GM12878 (cell line): ENCODE measurements around the gene BAK1. TPM values are rescaled to one million over a fixed set of nuclear protein-coding genes. Genes with fewer than 3 reads are reported as not detected.

Experiments
- ATAC-seq: fragments of 200-7000 bp; cut with Tn5 transposase; 3 replicates; pipeline ENCODE4 v1.9.1; 2020; ENCODE audit warnings: mild to moderate bottlenecking, moderate library complexity
- BruUV-seq: library from RNA; stranded (reverse); fragments of 400-500 nt; replicated peaks from 2 replicates; lab custom pipeline; 2021; lab: Mats Ljungman, UMichigan
- CTCF ChIA-PET: fragments of 300-600 bp; sonication (Branson Sonifier 250); formaldehyde crosslinking; extraction: SDS; loops from one replicate; lab custom pipeline; 2021; ENCODE audit warnings: inconsistent platforms; lab: Yijun Ruan, JAX
- POLR2A ChIA-PET: fragments of 350-600 bp; formaldehyde crosslinking; extraction: SDS; loops from one replicate; lab custom pipeline; 2021; ENCODE audit warnings: inconsistent platforms; lab: Charles Lee
- RAD21 ChIA-PET: fragments of 300-600 bp; sonication (Branson Sonifier 250); formaldehyde crosslinking; loops from one replicate; lab custom pipeline; 2023; ENCODE audit warnings: antibody characterized with exemption; ENCODE audit not compliant: unreplicated experiment; lab: Charles Lee
- SMC1A ChIA-PET: fragments of 300-600 bp; sonication (Branson Sonifier 250); formaldehyde crosslinking; loops from one replicate; lab custom pipeline; 2023; ENCODE audit not compliant: unreplicated experiment, uncharacterized antibody; lab: Charles Lee
- DNase-seq: peaks from one replicate; pipeline ENCODE4 v3.0.0-alpha.2; 2011; ENCODE audit warnings: low read depth, low spot score
- FAIRE-seq: peaks from 3 replicates; lab custom pipeline; 2011; peaks lifted over from hg19 to GRCh38; lab: Jason Lieb, UNC
- H2AFZ ChIP-seq: 2 replicates; pipeline ENCODE4 v1.6.0; 2011; ENCODE audit warnings: low read depth, low read length, control low read depth; ENCODE audit not compliant: control insufficient read depth
- H3K27ac ChIP-seq: 2 replicates; pipeline ENCODE4 v1.5.1; 2011; ENCODE audit warnings: control low read depth; ENCODE audit not compliant: control insufficient read depth, insufficient read depth
- H3K27me3 ChIP-seq, 2 experiments: replicated peaks in 1 of 2; 2 replicates each; pipeline versions ENCODE4 v1.6.0 to v1.6.1; 2011; ENCODE audit warnings: low read length in 1 of 2; ENCODE audit not compliant: control insufficient read depth in 2 of 2, insufficient read depth in 2 of 2
- H3K36me3 ChIP-seq, 2 experiments: 2 replicates each; pipeline ENCODE4 v1.5.1; 2011; ENCODE audit warnings: low read length in 1 of 2; ENCODE audit not compliant: control insufficient read depth in 2 of 2, insufficient read depth in 2 of 2
- H3K4me1 ChIP-seq: 2 replicates; pipeline ENCODE4 v1.6.1; 2011; ENCODE audit warnings: mild to moderate bottlenecking, low read length, moderate library complexity, mixed read lengths; ENCODE audit not compliant: control insufficient read depth, insufficient read depth
- H3K4me2 ChIP-seq: 2 replicates; pipeline ENCODE4 v1.6.0; 2011; ENCODE audit warnings: control low read depth; ENCODE audit not compliant: control insufficient read depth, insufficient read depth
- H3K4me3 ChIP-seq: fragments of 200-600 bp; sonication (generic); 2 replicates; pipeline ENCODE4 v1.5.1; 2016
- H3K79me2 ChIP-seq: 2 replicates; pipeline ENCODE4 v1.6.0; 2011; ENCODE audit warnings: low read length; ENCODE audit not compliant: control insufficient read depth, insufficient read depth
- H3K9ac ChIP-seq: 2 replicates; pipeline ENCODE4 v1.8.0; 2011; ENCODE audit warnings: low read length, control low read depth, mixed read lengths; ENCODE audit not compliant: control insufficient read depth, insufficient read depth
- H3K9me3 ChIP-seq: replicated peaks from 3 replicates; pipeline ENCODE4 v1.5.1; 2011; ENCODE audit warnings: mild to moderate bottlenecking, low read length; ENCODE audit not compliant: control insufficient read depth, insufficient read depth
- H4K20me1 ChIP-seq: 2 replicates; pipeline ENCODE4 v1.6.0; 2011; ENCODE audit not compliant: control insufficient read depth, insufficient read depth
- ATF7 ChIP-seq: fragments of 450-650 bp; IDR thresholded peaks from 2 replicates; pipeline ENCODE4 v1.6.1; 2016; ENCODE audit warnings: low read depth, mild to moderate bottlenecking
- BMI1 ChIP-seq: fragments of 450-650 bp; IDR thresholded peaks from 2 replicates; pipeline ENCODE4 v1.6.1; 2016; ENCODE audit warnings: mild to moderate bottlenecking, moderate library complexity, borderline replicate concordance
- CREB1 ChIP-seq: IDR thresholded peaks from 2 replicates; pipeline ENCODE4 v1.6.1; 2012; ENCODE audit warnings: low read depth, mild to moderate bottlenecking, inconsistent platforms
- CUX1 ChIP-seq: IDR thresholded peaks from 2 replicates; pipeline ENCODE4 v1.6.1; 2012; ENCODE audit warnings: improper control_type of control experiment, low read depth, low read length; ENCODE audit not compliant: insufficient replicate concordance
- IKZF1 ChIP-seq: fragments of 450-650 bp; conservative IDR thresholded peaks from 2 replicates; pipeline ENCODE4 v1.6.1; 2017; ENCODE audit warnings: antibody characterized with exemption, mild to moderate bottlenecking
- NFIC ChIP-seq: IDR thresholded peaks from 2 replicates; pipeline ENCODE4 v1.6.1; 2012; ENCODE audit warnings: low read depth, mild to moderate bottlenecking, inconsistent platforms, low read length, moderate library complexity
- NFXL1 ChIP-seq: fragments of 450-650 bp; IDR thresholded peaks from 2 replicates; pipeline ENCODE4 v1.6.1; 2017; ENCODE audit warnings: antibody characterized with exemption, mild to moderate bottlenecking, borderline replicate concordance
- PML ChIP-seq: IDR thresholded peaks from 2 replicates; pipeline ENCODE4 v1.6.1; 2012; ENCODE audit warnings: low read length, inconsistent platforms
- SMAD5 ChIP-seq: IDR thresholded peaks from 2 replicates; pipeline ENCODE4 v1.6.1; 2016; ENCODE audit warnings: antibody characterized with exemption, low read depth
- SMC3 ChIP-seq: IDR thresholded peaks from 2 replicates; pipeline ENCODE4 v1.6.1; 2011; ENCODE audit warnings: low read length, improper control_type of control experiment, borderline replicate concordance
- ZNF274 ChIP-seq: IDR thresholded peaks from one replicate; pipeline ENCODE4 v1.8.0; 2011; ENCODE audit not compliant: insufficient read length, insufficient read depth
- WGBS: methylation state at CpG from one replicate; pipeline ENCODE4 v1.1.6; 2016; ENCODE audit warnings: low lambda C conversion rate; ENCODE audit not compliant: insufficient replicate concordance, insufficient coverage; ENCODE audit errors: missing lambda C conversion rate; 5-methylcytosine and 5-hydroxymethylcytosine counted together
- in situ Hi-C: fragments of 300-500 bp; cut with MboI; formaldehyde crosslinking; loops from 9 replicates; pipeline ENCODE4 v1.14.3; 2018; ENCODE audit warnings: mixed read lengths
- intact Hi-C: fragments of 100-400 bp; cut with micrococcal nuclease; formaldehyde crosslinking; loops from one replicate; pipeline ENCODE4 v1.14.2; 2022; ENCODE audit not compliant: unreplicated experiment
- polyA plus RNA-seq, 11 experiments: library from polyadenylated mRNA; depleted of rRNA in 4 of 11; unstranded in 6 of 11; stranded (reverse) in 5 of 11; fragments of >200 nt; fragmentation: Nextera tagmentation in 4 of 11; fragmentation: Illumina TruSeq in 1 of 11; extraction: Ambion mirVana in 4 of 11; extraction: Trizol in 1 of 11; gene quantifications; 1 replicate in 1 of 11; 2 replicates in 10 of 11; pipeline versions ENCODE4 v1.2.1 to v1.2.3, GENCODE V29; 2011 to 2016; ENCODE audit warnings: inconsistent platforms in 2 of 11, missing spikeins in 2 of 11, low read depth in 1 of 11
- total RNA-seq, 4 experiments: library from RNA; depleted of rRNA in 3 of 4; stranded (reverse); fragments of >200 nt in 3 of 4; fragmentation: Illumina TruSeq in 1 of 4; extraction: Trizol in 1 of 4; gene quantifications; 2 replicates each; pipeline versions ENCODE4 v1.2.1 to v1.2.3, GENCODE V29; 2013 to 2021
- TF ChIP-seq, protein P1 (sequence below): IDR thresholded peaks from 2 replicates; pipeline ENCODE4 v1.6.1; 2011; ENCODE audit warnings: low read depth, low read length, improper control_type of control experiment, borderline replicate concordance
- TF ChIP-seq, protein P2 (sequence below): fragments of 450-650 bp; formaldehyde crosslinking; IDR thresholded peaks from 2 replicates; pipeline ENCODE4 v1.5.0; 2022; ENCODE audit warnings: mild to moderate bottlenecking, missing genetic modification characterization

The BAK1 gene
- total and polyA plus RNA-seq, 10 of the 15 experiments (the other 5 are each of a cell fraction or from before 2014, with no cell fraction given) = 6.3 to 65.8 (median 29.6) TPM

- H4K20me1 ChIP-seq = no peaks in the 10 kb centered on the region
- DNase-seq (no peak), FAIRE-seq (no peak), ATAC-seq (no peak)
- RAD21 ChIA-PET = interaction anchor here (0.7 kb wide), 1 partner anchor 98 kb away, joined by 6 read pairs; no protein-coding TSS in a partner anchor
- no peak overlapping the region for H3K9ac ChIP-seq
- SMC1A ChIA-PET = interaction anchor here (1.3 kb wide), 1 partner anchor 19 kb away, joined by 3 read pairs; no protein-coding TSS in a partner anchor
- WGBS = 0% methylated on average over 2 of the region's 2 CpGs
- TF ChIP-seq BMI1 = no peak
- no peak for TF ChIP-seq ATF7
- TF ChIP-seq SMAD5 = no peak
- TF ChIP-seq, protein P1, sequence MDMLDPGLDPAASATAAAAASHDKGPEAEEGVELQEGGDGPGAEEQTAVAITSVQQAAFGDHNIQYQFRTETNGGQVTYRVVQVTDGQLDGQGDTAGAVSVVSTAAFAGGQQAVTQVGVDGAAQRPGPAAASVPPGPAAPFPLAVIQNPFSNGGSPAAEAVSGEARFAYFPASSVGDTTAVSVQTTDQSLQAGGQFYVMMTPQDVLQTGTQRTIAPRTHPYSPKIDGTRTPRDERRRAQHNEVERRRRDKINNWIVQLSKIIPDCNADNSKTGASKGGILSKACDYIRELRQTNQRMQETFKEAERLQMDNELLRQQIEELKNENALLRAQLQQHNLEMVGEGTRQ = no peak
- no peak for TF ChIP-seq SMC3
- TF ChIP-seq ZNF274 = no peak
- TF ChIP-seq CUX1 = no peak
- TF ChIP-seq PML = no peak
- no peak for TF ChIP-seq CREB1
- no peak for TF ChIP-seq IKZF1
- TF ChIP-seq NFXL1 = no peak
- no peak for TF ChIP-seq NFIC
- TF ChIP-seq, protein P2, sequence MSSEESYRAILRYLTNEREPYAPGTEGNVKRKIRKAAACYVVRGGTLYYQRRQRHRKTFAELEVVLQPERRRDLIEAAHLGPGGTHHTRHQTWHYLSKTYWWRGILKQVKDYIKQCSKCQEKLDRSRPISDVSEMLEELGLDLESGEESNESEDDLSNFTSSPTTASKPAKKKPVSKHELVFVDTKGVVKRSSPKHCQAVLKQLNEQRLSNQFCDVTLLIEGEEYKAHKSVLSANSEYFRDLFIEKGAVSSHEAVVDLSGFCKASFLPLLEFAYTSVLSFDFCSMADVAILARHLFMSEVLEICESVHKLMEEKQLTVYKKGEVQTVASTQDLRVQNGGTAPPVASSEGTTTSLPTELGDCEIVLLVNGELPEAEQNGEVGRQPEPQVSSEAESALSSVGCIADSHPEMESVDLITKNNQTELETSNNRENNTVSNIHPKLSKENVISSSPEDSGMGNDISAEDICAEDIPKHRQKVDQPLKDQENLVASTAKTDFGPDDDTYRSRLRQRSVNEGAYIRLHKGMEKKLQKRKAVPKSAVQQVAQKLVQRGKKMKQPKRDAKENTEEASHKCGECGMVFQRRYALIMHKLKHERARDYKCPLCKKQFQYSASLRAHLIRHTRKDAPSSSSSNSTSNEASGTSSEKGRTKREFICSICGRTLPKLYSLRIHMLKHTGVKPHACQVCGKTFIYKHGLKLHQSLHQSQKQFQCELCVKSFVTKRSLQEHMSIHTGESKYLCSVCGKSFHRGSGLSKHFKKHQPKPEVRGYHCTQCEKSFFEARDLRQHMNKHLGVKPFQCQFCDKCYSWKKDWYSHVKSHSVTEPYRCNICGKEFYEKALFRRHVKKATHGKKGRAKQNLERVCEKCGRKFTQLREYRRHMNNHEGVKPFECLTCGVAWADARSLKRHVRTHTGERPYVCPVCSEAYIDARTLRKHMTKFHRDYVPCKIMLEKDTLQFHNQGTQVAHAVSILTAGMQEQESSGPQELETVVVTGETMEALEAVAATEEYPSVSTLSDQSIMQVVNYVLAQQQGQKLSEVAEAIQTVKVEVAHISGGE (CRISPR knock-in tag) = no peak
- no peaks in the 10 kb centered on the region for H3K36me3 ChIP-seq
- in situ Hi-C loops = no loop called here
- no peaks in the 10 kb centered on the region for H3K27me3 ChIP-seq
- POLR2A ChIA-PET = interaction anchor here (0.7 to 1.1 kb wide), 2 partner anchors 9 to 617 kb away, joined by 3 read pairs; no protein-coding TSS in a partner anchor
- no TSS peak for BruUV-seq
- H3K27ac ChIP-seq = no peak overlapping the region
- H3K4me3 ChIP-seq = no peak overlapping the region
- H3K79me2 ChIP-seq = no peaks in the 10 kb centered on the region
- H3K4me2 ChIP-seq = no peak overlapping the region
- H3K9me3 ChIP-seq = no peaks in the 10 kb centered on the region
- no peaks in the 10 kb centered on the region; the same call in 1 of the 2 replicates for H3K4me1 ChIP-seq
- CTCF ChIA-PET = interaction anchor here (0.6 kb wide), 1 partner anchor 142 kb away, joined by 3 read pairs; no protein-coding TSS in a partner anchor
- H2AFZ ChIP-seq = no peak overlapping the region
- intact Hi-C loops = no loop called here
Measured at GRCh38 chr6:33551538-33551937, 28.5 kb downstream of the BAK1 start.
